ENCODE results near the gene C4orf46. TPM values are rescaled to one million over a fixed set of nuclear protein-coding genes. Genes with fewer than 3 reads are reported as not detected.
A peak's percentile ranks its signal among the peaks of the same experiment; 100 is the strongest.

The C4orf46 gene
- total and polyA plus RNA-seq, 10 of the 15 experiments (the other 5 are each of a cell fraction or from before 2014, with no cell fraction given) = 9.3 to 40.2 (median 20.5) TPM

- TF ChIP-seq CEBPZ (IDR thresholded peaks at IDR 0.05; ENCODE audit: low read depth, low read length) (no peak), TCF3 (IDR thresholded peaks at IDR 0.05; ENCODE audit: borderline replicate concordance, insufficient read depth, low read depth, low read length) (0 out of 2 replicates have a peak, but pooled peaks have one; percentile 7)
Observed at GRCh38 chr4:158670975-158671664, 567 bp downstream of the C4orf46 start (continued).

- Histone ChIP-seq H3K9me3 (replicated peaks; ENCODE audit: control insufficient read depth, insufficient read depth, low read length) (no peaks in the 10 kb centered on the region), H3K79me2 (ENCODE audit: control insufficient read depth, insufficient read depth, low read length) (peaks cover 37% of the 10 kb centered on the region), H3K4me3 (peak overlapping the region; percentile 22; the same call in 1 of the 2 replicates), H2AFZ (ENCODE audit: control insufficient read depth, low read depth, low read length) (no peak overlapping the region), H4K20me1 (ENCODE audit: control insufficient read depth, insufficient read depth) (no peaks in the 10 kb centered on the region), H3K9ac (ENCODE audit: control insufficient read depth, insufficient read depth, low read length) (no peak overlapping the region), H3K27ac (ENCODE audit: control insufficient read depth, insufficient read depth) (no peak overlapping the region), H3K27me3 (replicated peaks in 1 of 2; ENCODE audit: control insufficient read depth in 2 of 2, insufficient read depth in 2 of 2, low read length in 1 of 2) (no peaks in the 10 kb centered on the region), H3K4me2 (ENCODE audit: control insufficient read depth, insufficient read depth) (0 out of 2 replicates have a peak overlapping the region, but pooled peaks have one; percentile 90), H3K4me1 (ENCODE audit: control insufficient read depth, insufficient read depth, low read length) (no peaks in the 10 kb centered on the region), H3K36me3 (ENCODE audit: control insufficient read depth in 2 of 2, insufficient read depth in 2 of 2, low read length in 1 of 2) (peaks cover 0 to 6% of the 10 kb centered on the region in 2 experiments; a peak in 1 of 4 replicates)
- POLR2A ChIA-PET = interaction anchor here (0.5 to 1.3 kb wide), 2 partner anchors 32 to 152 kb away, joined by 3 to 4 read pairs; no protein-coding TSS in a partner anchor
- WGBS (ENCODE audit: insufficient coverage, insufficient replicate concordance, low lambda C conversion rate, missing lambda C conversion rate) = 11% methylated on average over 7 of the region's 7 CpGs
- RAD21 ChIA-PET (ENCODE audit: unreplicated experiment) = interaction anchor here (0.9 kb wide), 1 partner anchor 599 kb away, joined by 6 read pairs; no protein-coding TSS in a partner anchor
- ATAC-seq (peak; percentile 0; the same call in 1 of the 3 replicates), FAIRE-seq (no peak), DNase-seq (ENCODE audit: low read depth, low spot score) (no peak)
- in situ Hi-C loops (cut with MboI) = no loop called here
- SMC1A ChIA-PET (ENCODE audit: uncharacterized antibody, unreplicated experiment) = interaction anchor here (0.6 to 1.7 kb wide), 6 partner anchors 9 to 426 kb away, joined by 3 to 5 read pairs (median 3); no protein-coding TSS in a partner anchor
- no TSS peak for BruUV-seq (replicated peaks)
- intact Hi-C loops (cut with micrococcal nuclease; ENCODE audit: unreplicated experiment) = loop anchor here (2.0 kb wide), 1 partner anchor 433 kb away; the partner anchor contains the start of gene RAPGEF2
- CTCF ChIA-PET = interaction anchor here (0.6 to 2.1 kb wide), 5 partner anchors 12 to 367 kb away, joined by 3 to 6 read pairs (median 3); no protein-coding TSS in a partner anchor
- no peak for TF ChIP-seq SMAD1 (IDR thresholded peaks at IDR 0.05; ENCODE audit: low read depth, partially characterized antibody)
- 0 out of 2 replicates have a peak, but pooled peaks have one; percentile 8 for TF ChIP-seq BCL11A (IDR thresholded peaks at IDR 0.05; ENCODE audit: low read depth, low read length)
- TF ChIP-seq CREB1 (IDR thresholded peaks at IDR 0.05; ENCODE audit: low read depth) = peak; percentile 72; the same call in 1 of the 2 replicates
- TF ChIP-seq KLF5 (IDR thresholded peaks at IDR 0.05; ENCODE audit: partially characterized antibody) = no peak
- no peak for TF ChIP-seq USF2 (IDR thresholded peaks at IDR 0.05; ENCODE audit: borderline replicate concordance, low read depth, low read length)
- TF ChIP-seq TCF7 (IDR thresholded peaks at IDR 0.05; ENCODE audit: borderline replicate concordance) = peak; percentile 23; the same call in 1 of the 2 replicates
- TF ChIP-seq MEF2B (IDR thresholded peaks at IDR 0.05; ENCODE audit: partially characterized antibody, poor library complexity, severe bottlenecking) = peak; percentile 52
- peak; percentile 71 for TF ChIP-seq MEF2A (IDR thresholded peaks at IDR 0.05; ENCODE audit: insufficient read depth, low read depth, low read length)
- TF ChIP-seq EED (IDR thresholded peaks at IDR 0.05; ENCODE audit: low read depth) = no peak
- peak; percentile 54; the same call in 1 of the 2 replicates for TF ChIP-seq ATF7 (IDR thresholded peaks at IDR 0.05; ENCODE audit: low read depth)
- TF ChIP-seq ETV6 (conservative IDR thresholded peaks at IDR 0.05 in 1 of 2, IDR thresholded peaks at IDR 0.05 in 1 of 2; ENCODE audit: borderline replicate concordance in 1 of 2, low read depth in 1 of 2) = no peak
- peak in 1 of 2 experiments; percentile 38; a peak in 1 of 4 replicates for TF ChIP-seq BHLHE40 (IDR thresholded peaks at IDR 0.05; ENCODE audit: borderline replicate concordance in 1 of 2, low read depth in 2 of 2, low read length in 1 of 2)
- peak; percentile 87 for TF ChIP-seq JUNB (IDR thresholded peaks at IDR 0.05)
- 0 out of 2 replicates have a peak, but pooled peaks have one; percentile 34 for TF ChIP-seq NR2F1 (conservative IDR thresholded peaks at IDR 0.05)
- no peak for TF ChIP-seq NFYB (IDR thresholded peaks at IDR 0.05; ENCODE audit: insufficient read depth, low read depth, low read length)
Observed at GRCh38 chr4:158669310-158669709, 2.4 kb downstream of the C4orf46 start.

Measured in GM12878 (cell line).